CMK (cell line): Measurements from ENCODE around the gene SSBP2.
"Not testable (repeated sequence)": the region's sequence is repeated elsewhere in the genome, so short reads cannot be mapped to it uniquely, and the experiment has no call there.

Experiments used
- DNase-seq: peaks from one replicate; pipeline ENCODE4 v3.0.0-alpha.2; 2010; ENCODE audit warnings: low read depth

SSBP2 gene

DNA sequence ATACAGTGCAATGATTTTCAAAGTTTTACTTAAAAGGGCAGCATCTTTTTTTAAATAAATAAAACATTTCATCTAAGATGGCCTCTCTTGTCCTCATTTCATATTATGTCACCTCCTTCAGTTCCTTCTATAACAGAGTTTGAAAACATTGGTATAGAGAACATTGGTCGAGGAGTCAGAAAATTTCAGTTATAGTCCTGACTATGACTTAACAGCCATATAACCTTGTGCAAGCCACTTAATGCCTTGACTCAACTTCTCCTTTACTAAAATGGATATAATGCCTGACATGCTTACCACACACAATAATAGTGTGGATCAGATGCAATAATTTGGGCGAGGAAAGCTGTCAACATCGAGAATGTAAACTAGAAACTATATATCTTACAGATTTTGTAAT lies 22.6 kb downstream of the SSBP2 start:
- no peak for DNase-seq

DNA sequence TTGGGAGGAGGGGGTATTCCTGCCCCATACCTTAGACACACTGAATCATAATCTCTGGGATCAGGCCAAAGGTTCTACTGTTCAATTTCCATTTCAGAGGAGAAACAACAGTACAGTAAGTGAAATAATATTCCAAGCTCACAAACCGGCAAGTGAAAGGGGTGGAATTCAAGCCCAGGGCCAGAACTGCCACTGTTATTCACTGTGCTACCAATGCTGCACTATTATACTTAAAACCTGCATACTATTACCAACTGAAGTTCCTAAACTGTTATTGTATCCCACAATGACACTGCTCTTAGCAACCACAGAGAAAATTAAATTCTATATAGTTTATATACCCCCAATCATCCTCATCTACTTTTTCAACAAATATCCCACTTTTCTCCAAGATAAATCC lies 24.6 kb downstream of the SSBP2 start:
- no peak for DNase-seq

DNA sequence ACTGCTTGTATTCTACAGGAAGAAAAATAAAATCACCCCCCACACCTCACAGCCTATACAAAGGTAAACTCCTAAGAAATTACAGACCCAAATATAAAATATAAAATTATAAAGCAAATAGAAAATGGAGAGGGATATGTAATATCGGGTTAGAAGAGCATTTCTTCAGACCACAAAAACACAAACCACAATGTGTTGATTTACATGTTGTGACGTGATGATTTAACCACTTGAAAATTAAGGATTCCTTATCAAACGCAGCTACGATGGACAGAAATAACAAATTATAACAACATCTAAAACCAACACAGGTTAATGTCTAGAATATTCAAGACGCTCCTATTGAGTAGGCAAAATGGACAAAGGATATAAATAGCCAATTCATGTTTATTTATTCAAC lies 26.3 kb downstream of the SSBP2 start:
- DNase-seq: no peak

DNA sequence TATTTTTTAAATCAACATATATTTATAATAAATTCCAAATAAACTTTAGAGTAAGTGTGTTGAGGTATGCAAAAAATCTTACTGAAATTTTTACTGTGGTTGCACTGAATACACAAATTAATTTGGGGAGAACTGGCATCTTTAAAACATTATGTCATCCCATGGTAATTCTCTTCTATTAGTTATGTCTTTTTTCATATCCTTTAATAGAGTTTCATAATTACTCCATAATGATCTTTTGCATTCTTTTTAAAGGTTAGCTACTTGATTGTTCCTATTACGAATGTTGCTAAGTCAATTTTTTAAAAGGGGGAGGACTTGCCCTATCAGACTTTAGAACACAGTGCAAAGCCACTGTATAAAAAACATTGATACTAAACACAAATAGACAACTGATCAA lies 26.8 kb downstream of the SSBP2 start:
- DNase-seq: no peak

DNA sequence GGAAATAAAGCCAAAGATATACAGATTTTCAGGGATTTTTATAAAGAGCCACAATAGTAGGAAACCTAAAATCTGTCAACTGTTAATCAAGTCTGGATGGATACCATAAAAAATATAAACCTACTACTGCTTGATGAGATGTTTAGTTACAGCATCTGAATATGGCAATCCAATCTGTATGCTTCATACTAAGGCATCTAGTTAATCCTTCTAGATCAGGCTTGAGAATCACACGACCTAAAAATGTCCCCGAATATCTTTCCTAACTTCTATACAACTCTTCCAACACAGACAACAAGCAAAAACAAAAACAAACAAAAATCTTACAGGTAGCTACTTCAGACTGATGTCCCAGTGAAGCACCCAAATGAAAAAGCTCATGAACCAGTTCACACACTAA lies 29.8 kb downstream of the SSBP2 start:
- no peak for DNase-seq

DNA sequence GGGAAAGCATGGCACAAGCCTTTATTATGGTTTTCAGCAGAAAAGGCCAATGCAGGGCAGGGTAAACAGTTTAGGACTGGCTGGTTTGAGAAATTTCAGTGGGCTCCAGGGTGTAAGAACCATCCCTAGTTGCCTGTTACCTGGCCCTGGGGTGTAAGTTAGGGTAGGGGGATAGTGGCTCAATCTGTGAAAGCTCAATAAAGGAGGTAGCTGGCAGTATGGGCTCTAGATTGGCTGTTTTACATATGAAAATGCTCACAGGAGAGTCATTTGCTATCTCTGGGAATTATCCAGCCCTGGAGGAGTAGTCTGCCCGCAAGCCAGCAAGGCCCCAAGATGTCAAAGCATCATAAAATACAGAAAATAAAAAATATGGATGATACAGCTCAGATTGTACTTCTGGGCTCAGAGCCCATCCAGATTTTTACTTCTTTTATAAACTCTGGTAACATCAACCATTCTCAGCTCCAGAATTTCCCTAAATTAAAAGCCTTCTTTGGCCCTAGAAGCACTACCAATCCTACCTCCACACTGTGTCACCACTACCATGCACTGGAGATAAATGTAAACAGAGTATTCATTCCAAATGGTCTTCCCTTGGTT lies 31.1 kb downstream of the SSBP2 start:
- DNase-seq: no peak

DNA sequence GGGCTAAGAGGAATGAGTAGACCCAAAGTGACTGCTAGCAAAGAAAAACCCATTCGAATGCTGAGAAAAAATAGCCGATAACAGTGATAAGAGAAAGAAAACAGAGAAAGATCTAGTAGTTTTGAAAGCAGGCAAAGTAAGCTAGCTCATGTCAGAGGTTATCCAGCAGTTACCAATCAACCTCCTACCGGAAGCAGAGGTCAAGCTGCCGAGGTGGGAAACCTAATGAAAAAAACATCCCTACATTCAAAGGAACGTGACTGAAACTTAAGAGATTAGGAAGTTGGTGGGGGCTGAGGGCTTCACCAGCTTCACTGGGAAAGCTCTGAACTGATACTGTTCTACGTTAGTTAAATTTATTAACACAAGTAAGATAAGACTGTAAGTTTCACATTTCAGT lies 32.6 kb downstream of the SSBP2 start:
- DNase-seq: no peak

DNA sequence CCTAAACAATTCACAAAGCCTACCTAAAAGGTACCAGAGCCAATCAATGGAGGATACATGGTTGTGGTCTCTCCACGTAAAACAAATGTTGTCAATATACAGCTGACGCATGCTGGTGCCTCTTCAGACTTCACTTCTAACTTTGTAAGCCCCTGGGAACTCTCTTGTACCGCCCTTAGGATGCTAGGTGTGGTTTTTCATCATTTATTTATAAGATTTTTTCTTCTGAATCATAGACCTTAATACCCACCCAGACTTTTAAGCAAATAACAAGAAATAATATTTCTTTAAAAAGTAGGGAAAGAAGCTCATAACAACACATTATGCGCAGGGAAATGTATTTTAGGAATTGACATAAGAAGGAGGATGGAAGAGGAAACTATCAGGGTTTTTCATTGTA lies 33.0 kb downstream of the SSBP2 start:
- no peak for DNase-seq

DNA sequence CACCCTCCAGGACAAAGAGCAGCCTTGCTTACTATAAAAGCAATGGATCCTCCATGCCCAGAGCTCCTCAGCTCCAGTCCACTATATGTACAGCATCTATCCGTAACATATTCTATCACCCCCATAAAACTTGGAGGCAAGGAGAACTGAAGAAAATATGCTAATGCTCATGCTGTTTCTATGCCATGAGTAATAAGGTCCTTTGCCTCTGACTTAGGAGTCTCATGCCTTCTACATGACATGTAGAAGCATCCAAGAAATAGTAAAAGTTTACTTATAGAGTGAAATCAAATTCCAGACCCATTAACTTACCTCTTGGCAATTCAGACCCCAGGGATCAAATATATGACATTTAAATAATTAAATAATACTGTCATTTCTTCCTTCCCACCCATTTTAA lies 33.7 kb downstream of the SSBP2 start:
- DNase-seq: no peak

DNA sequence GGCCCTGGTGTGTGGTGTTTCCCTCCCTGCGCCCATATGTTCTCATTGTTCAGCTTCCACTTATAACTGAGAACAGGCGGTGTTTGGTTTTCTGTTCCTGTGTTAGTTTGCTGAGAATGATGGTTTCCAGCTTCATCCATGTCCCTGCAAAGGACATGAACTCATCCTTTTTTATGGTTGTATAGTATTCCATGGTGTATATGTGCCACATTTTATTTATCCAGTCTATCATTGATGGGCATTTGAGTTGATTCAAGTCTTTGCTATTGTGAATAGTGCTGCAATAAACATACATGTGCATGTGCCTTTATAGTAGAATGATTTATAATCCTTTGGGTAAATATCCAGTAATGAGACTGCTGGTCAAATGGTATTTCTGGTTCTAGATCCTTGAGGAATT lies 36.8 kb downstream of the SSBP2 start:
- not testable (repeated sequence) for DNase-seq

DNA sequence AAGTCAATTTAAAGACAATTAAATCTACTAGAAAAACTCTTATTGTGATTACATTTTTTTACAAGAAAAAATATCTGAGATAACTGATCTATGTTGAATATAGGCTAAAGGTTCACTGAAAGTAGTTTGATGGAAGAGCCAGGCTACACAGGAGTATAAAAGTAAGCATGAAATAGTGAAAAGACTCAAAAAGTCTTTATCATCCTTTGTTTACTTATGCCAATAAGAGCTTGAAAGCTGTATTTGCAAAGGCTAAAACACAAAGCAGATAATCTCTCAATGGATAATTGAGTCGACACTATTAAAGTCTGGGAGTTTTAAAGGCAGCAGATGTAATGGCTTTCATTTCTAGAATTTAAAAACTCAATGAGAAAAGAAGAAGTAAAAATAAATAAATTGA lies 42.0 kb downstream of the SSBP2 start:
- DNase-seq: no peak

DNA sequence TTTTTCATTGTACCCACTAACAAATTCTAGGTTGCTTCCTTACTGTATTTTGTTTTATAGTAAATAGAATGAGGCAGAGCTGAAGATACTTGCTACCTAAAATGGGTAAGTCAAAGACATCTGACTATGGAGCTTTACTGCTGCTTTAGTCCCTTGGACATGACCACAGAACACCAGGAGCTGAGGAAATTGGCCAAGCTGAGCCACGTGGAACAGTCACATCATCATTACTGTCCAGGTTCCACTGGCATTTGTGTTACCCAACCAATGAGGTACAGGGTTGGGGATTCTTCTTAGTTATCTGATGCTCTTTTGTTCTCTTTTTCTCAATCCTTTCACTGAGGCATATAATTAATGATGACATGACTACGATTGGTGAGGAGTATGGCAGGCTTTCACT lies 47.1 kb downstream of the SSBP2 start:
- DNase-seq: no peak

DNA sequence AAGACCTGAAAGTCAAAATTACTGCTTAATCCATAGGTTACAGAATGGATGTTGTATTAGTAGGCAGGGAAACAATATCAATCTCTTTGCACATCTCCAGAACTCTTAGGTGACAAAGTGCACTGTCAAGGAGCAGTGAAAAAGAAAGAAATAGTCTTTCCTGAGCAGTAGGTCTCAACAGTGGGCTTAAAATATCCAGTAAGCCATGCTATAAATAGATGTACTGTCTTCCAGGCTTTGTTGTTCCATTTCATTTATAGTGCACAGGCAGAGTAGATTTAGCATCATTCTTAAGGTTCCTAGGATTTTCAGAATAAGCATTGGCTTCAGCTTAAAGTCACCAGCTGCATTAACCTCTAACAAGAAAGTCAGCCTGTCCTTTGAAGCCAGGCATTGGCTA lies 50.7 kb downstream of the SSBP2 start:
- no peak for DNase-seq

DNA sequence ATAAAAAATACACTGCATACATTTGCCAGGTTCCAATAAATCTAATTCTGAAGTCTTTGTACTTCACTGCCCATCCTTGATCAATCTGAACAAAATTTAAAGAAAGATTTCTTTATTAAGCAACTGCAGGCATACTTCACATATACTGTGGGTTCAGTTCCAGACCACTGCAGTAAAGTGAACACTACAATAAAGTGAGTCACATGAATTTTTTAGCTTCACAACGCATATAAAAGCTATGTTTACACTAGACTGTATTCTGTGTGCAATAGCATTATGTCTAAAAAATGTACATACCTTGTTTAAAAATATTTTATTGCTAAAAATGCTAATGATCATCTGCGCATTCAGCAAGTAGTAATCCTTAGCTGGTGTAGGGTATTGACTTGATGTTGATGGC lies 52.1 kb downstream of the SSBP2 start:
- DNase-seq: no peak

DNA sequence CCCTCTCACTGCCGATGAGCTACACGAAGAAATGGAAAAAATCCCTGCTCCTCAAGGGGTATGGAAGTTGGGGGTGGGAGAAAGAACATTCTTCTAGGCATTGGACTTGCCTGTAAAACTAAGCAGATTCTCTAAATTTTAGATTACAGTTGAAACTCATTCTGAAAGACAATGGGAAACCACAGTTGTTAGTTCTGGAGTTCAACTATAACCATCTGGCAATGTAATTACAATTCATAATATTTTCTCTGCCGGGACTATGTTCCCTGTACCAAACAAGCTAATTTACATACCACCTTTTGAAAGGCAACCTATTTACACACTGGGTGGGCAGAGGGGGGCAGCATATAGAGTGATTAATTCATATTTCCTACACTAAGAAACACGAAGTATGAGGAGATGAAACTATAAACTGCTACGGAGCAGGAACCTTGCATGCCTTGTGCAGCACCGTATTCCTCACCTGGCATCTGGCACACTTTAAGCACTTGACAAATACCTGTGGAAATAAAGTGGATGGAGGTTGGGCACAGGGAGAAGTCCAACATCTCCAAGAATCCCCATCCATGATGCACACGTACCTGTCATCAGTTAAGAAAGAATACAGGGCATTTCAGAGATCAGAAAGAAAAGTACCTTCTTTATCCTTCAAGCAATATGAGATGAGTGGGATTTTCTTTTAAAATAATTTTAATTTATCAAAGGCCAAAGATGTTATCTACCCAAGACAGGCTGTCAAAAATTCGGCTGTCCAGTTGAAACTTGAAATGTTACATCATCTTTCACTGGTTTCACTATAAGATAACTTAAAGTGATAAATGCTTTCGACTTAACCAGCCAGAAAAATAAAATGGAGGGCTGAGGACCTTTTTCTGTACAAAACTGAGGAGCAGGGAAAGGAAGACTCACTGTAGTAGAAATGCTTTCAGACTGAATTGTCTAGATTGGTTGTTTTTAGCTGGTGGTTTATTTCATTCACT lies 54.2 kb downstream of the SSBP2 start:
- DNase-seq: no peak

DNA sequence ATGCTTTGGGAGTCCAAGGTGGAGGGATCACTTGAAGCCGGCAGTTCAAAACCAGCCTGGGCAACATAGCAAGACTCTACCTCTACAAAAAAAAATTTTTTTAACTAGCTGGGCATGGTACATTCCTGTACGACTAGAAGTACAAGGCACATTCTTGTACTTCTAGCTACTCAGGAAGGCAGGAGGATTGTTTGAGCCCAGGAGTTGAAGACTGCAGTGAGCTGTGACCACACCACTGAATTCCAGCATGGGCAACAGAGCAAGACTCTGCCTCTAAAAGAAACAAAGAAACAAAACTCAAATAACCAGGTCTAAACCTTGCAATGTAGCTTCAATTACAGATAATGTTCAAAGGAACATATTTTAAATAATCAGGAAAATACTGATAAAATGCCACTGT lies 56.2 kb downstream of the SSBP2 start:
- no peak for DNase-seq

DNA sequence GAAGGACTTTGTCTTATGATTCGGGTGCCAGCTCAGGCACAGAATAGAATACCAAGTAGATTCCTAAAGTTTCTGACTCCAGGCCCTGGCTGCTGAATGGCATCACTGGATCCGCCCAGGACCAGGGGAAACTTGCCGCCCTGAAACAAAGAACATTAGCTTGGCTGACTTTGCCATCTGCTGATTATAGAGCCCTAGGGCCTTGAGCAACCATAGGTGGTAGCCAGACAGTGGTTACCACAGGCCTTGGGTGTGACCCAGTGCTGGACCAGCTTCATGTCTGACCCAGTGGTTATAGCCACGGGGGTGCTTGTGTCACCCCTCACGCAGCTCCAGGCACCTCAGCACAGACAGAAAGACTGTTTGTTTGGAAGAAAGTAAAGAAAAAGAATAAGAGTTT lies 62.7 kb downstream of the SSBP2 start:
- DNase-seq: no peak

DNA sequence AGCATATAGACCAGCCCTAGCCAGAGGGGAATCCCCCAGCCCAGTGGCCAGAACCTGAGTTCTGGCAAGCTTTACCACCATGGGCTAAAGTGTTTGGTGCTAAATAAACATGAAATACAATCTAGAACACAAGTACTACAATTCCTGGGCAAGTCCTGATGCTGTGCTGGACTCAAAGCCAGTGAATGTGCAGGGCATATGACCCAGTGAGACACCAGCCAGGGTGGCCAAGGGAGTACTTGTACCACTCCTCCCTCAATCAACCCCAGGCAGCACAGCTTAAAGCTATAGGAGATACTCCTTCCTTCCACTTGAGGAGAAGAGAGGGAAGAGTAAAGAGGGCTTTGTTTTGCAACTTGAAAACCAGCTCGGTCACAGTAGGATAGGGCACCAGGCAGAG lies 63.6 kb downstream of the SSBP2 start:
- DNase-seq: no peak

DNA sequence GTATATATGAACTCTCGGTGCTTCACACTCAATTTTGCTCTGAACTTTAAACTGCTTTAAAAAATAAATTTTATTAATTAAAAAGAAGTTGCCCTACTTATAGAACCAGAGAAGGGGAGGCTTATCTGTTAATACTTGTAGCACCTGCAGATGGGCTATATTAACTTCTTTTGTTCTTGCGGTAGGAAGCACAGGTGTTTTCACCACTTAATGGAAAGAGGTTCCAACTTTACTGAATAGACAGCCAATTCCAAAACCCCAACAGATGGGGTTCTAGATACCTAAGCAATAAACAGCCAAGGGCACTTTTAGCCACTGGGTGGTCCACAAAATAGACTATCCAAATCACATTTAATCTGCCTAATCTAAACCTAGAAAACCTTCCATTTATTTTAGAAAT lies 65.4 kb downstream of the SSBP2 start:
- no peak for DNase-seq

DNA sequence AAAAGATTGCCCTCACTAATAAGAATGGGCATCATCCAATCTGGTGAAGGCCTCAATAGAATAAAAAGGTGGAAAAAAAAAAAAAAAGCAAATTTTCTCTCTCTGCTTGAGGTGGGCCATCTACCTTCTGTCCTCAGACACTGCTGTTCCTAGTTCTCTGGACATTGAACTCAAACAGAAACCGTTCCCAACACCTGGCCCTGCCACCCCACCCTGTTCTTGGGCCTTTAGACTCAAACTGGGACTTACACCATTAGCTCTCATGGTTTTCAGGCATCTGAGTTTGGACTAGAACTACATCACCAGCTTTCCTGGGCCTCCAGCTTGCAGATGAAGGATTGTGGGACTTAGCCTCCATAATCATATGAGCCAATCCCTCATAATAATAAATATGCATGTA lies 71.0 kb downstream of the SSBP2 start:
- DNase-seq: no peak

DNA sequence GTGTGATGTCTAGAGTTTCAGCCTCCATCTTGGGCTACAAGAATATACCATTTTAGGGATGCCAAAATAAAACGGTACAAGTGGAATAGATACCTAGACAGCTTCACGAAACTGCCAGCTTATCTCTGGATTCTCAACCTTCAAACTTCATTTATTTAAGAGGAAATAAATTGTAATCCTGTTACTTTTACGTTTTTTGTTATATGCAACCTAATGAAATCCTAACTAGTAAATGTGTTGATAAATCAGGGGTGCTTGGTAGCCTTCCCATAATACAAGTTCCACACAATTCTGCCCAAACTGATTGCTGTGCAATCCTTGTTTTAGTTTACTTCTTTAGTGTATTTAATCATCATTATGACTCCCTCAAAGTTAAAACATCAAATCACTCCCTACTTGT lies 75.5 kb downstream of the SSBP2 start:
- no peak for DNase-seq

DNA sequence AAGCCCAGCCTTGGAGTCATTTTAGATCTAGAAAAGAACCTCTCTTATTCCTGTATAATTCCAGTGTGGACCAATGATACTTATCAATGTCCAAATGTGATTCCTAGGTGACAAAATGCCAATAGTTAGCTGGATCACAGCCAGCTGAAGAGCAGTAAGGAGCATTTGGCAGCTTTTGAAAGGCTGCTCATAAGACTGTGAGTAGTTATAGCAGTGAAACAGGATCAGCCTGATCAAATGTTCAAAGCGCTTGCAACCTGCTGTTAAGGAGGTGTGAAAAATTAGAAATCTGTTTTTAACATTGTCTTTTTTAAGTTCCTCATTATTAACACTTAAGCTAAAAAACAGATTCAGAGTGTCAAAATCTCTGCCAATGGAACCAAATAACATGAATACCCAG lies 85.1 kb downstream of the SSBP2 start:
- DNase-seq: no peak

DNA sequence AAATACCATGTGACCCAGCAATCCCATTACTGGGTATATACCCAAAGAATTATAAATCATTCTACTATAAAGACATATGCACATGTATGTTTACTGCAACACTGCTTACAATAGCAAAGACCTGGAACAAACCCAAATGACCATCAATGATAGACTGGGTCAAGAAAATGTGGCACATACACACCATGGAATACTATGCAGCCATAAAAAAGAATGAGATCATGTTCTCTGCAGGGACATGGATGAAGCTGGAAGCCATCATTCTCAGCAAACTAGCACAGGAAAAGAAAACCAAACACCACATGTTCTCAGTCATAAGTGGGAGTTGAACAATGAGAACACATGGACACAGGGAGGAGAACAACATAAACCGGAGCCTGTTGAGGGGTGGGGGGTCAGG lies 90.3 kb downstream of the SSBP2 start:
- not testable (repeated sequence) for DNase-seq

DNA sequence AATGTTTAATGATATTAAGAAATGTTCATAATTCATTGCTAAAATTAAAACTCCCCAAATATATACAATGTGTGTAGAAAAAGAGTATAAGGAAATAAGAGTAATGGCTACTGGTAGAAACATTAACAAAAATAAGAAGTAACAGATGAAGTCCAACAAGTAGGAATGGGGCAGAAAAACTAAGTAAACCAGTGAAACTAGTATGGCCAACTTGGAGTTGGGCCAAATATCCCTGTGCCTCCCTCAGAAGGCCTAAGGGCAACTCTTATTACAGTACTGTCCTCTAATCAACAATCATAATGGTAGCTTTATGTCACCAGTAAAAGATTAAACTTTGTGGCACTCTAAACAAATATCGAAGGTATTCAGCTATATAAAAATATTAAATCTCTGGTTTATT lies 93.5 kb downstream of the SSBP2 start:
- no peak for DNase-seq
